ENCODE results near the gene GNA15.
"Not testable (repeated sequence)": the region's sequence is repeated elsewhere in the genome, so short reads cannot be mapped to it uniquely, and the experiment has no call there.

The GNA15 gene

DNA sequence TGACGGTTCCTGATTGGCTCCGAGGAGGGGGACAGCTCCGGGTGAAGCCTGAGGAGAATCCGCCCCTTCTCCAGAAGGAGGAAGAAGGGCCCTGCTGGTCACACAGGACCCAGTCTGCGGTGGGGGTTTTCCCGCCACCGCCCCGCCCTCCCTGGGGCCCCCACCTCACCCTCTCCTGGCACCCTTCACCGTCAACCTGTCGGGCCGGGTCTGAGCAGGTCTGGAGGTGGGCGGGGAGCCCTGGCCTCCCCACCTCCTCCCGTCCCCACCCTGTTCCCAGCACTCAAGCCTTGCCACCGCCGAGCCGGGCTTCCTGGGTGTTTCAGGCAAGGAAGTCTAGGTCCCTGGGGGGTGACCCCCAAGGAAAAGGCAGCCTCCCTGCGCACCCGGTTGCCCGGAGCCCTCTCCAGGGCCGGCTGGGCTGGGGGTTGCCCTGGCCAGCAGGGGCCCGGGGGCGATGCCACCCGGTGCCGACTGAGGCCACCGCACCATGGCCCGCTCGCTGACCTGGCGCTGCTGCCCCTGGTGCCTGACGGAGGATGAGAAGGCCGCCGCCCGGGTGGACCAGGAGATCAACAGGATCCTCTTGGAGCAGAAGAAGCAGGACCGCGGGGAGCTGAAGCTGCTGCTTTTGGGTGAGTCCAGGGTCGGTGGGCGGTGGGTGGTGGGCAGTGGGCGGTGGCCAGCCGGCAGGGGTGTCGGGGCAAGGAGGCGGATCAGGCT is at the start of gene GNA15:
Gene GNA15 (plus strand): TSS at position 73 of the 723 bp plus-strand sequence. CDS start 418 bp downstream, at position 491.
- peak in 1 of 2 donors; percentile 20 for DNase-seq (ENCODE audit: low read depth in 2 of 2)

- no peak for DNase-seq (ENCODE audit: low read depth in 2 of 2)
These were observed 48.1 kb upstream of the GNA15 start for GRCh38 chr19:3087769-3088168.

GRCh38 chr19:3089299-3089855 is 46.5 kb upstream of the GNA15 start:
- DNase-seq (ENCODE audit: low read depth in 2 of 2) = not testable (repeated sequence)

DNA sequence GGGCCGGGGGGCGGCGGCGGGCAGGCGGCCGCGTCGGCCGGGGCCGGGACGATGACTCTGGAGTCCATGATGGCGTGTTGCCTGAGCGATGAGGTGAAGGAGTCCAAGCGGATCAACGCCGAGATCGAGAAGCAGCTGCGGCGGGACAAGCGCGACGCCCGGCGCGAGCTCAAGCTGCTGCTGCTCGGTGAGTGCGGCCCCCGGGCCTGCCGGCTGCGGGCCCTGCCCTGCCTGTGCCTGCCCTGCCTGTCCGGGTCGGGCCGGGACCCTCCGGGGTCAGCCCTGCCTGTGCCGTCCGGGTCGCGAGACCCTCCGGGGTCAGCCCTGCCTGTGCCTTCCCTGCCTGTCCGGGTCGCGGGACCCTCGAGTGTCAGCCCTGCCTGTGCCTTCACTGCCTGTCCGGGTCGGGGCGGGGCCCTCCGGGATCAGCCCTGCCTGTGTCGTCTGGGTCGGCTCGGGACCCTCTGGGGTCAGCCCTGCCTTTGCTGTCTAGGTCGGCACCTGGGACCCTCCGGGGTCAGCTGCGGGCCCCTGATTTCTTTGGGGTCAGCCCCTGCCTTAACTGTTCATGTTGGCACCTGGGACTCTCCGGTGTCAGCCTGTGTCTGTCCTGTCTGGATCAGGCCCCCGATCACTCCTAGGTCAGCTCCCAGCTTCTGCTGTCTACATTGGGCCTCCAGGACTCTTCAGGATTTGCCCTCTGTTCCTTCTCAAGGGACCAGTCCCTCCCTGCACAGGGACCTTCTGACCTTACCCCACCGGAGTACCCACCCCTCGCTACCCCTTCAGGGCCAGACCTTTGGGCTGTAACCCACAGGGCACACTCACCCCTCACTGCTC is 41.0 kb upstream of the GNA15 start:
- DNase-seq (ENCODE audit: low read depth in 2 of 2) = peak in 1 of 2 donors; percentile 22

DNA sequence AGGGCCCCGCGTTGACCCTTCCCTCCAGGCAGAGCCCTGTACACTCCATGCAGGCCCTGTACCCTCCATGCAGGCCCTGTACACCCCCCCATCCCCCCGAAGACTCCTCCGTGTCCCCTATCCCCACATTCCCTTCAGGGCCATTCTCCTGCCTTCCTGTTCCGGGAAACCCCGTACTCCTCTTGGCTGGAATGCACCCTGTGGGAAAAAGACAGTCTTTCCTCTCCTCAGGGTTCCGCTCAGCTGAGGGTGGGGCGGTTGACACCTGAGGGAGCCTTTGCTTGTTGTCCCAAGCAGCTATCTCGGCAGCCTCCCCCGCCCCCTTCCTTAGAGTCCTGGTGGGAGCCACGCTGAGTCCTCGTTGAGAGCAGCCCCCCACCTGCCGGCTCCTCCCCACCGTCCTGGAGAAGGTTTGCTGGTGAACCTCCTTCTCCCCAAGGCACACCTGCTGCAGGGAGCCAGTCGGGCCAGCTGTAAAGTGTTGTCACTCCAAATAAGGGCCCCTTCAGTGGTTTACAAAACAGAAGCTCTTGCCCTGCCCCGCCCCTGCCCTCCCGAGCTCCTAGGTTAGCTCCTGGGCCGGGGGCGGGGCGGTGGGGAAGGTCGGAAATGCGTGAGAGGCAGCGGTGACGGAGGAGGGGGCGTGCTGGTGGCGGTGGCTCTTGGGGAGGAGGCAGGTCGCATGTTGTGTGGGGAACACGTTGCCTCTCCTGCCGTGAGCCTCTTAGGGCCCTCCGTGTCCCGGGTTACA is 40.2 kb upstream of the GNA15 start:
- DNase-seq (ENCODE audit: low read depth in 2 of 2) = peak; percentile 43 to 62

- no peak for DNase-seq (ENCODE audit: low read depth in 2 of 2)
These were observed 39.4 kb upstream of the GNA15 start for GRCh38 chr19:3096267-3096901.

- no peak for DNase-seq (ENCODE audit: low read depth in 2 of 2)
These were observed 38.9 kb upstream of the GNA15 start for GRCh38 chr19:3096902-3097326.

DNA sequence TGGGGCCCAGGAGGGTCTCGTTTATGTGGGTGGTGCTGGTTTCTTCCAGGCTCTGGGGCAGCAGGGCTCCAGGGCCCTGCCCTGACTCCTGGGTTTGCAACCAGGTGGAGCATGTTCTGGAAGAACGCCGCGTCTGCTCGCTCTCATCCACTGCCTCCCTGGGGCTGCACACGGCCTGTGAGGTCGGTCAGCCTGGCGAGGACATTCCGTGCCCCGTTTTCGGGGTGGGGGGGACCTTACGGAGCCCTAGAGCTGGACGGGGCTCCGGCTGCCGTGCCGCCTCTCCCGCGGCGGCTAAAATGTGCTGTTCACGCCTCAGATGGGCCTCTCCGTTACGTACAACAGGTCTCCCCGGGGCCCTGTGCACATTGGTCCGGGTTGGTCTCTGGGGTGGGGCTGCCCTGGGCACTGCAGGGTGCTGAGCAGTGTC is 38.4 kb upstream of the GNA15 start:
- no peak for DNase-seq (ENCODE audit: low read depth in 2 of 2)

DNA sequence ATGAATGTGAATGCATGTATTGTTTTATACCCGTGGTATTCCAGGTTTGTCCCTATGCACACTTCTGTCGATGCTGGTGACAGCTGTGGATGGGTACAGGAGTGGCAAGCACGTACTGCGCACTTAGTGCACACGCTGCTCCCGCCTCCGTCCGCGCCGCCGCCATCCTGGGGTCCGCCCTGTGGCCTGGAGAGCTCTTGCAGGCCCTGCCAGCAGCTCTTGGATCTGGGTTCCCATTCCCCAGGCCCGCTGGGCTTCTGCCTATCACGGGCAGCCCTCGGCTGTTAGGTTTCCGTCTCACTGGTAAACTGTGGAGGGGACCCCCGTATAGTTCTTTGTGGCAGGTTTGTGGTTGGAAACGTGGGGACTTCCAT is 37.7 kb upstream of the GNA15 start:
- DNase-seq (ENCODE audit: low read depth in 2 of 2) = no peak

GRCh38 chr19:3098515-3099346 is 37.1 kb upstream of the GNA15 start:
- DNase-seq (ENCODE audit: low read depth in 2 of 2) = no peak

DNA sequence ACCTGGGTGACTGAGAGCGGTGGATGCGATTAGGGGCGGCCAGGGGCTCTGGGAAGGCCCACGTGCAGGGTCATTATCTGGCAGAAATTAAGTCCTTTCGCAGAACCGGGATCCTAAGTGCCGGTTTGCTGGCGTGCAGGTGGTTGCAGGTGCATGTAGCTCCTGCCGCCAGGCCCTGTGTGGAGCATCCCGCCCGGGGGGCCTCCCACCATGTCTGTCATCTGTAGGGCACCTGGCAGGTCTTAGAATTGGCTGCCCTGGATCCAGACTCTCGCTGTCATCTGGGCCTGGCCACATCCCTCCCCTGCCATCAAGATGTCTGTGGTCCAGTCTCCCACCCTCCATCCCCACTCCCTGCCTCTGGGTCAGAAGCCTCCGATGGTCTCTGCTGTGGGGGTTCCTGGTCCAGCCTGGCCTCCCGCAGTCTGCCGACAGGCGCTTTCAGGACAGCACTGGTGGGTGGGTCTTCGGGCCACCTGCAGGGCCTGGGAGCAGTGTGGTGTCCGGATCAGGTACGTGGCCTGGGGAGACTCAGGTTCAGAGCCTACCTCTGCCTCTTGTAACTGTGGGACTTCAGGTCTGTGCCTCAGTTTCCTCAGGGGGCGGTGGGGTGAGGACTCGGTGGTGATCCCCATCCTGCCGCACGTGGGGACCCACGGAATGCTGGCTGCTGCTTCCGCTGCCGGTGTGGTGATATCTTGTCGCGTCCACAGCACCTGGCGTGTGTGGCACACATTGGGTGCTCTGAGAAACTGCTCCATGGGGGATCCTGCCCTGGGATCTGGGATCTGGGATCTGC is 36.3 kb upstream of the GNA15 start:
- no peak for DNase-seq (ENCODE audit: low read depth in 2 of 2)

DNA sequence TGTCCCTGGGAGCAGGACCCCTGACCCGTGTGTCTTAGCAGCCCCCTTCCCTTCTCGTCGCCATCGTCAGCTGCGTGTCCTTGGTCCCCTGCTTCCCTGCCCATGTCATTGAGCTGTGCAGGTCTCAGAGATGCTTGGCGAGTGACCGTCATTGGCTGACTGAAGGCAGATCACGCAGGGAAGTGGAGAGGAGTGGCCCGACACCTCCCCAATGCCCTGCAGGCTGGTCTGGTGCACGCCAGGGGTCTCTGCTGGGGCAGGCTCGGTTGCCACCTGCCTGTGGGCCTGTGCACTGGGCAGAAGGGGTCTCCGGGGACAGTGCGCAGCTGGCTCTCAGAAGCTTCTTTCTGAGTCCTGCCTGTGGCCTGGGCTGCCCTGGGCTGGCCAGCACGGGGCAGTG is 35.5 kb upstream of the GNA15 start:
- DNase-seq (ENCODE audit: low read depth in 2 of 2) = no peak

DNA sequence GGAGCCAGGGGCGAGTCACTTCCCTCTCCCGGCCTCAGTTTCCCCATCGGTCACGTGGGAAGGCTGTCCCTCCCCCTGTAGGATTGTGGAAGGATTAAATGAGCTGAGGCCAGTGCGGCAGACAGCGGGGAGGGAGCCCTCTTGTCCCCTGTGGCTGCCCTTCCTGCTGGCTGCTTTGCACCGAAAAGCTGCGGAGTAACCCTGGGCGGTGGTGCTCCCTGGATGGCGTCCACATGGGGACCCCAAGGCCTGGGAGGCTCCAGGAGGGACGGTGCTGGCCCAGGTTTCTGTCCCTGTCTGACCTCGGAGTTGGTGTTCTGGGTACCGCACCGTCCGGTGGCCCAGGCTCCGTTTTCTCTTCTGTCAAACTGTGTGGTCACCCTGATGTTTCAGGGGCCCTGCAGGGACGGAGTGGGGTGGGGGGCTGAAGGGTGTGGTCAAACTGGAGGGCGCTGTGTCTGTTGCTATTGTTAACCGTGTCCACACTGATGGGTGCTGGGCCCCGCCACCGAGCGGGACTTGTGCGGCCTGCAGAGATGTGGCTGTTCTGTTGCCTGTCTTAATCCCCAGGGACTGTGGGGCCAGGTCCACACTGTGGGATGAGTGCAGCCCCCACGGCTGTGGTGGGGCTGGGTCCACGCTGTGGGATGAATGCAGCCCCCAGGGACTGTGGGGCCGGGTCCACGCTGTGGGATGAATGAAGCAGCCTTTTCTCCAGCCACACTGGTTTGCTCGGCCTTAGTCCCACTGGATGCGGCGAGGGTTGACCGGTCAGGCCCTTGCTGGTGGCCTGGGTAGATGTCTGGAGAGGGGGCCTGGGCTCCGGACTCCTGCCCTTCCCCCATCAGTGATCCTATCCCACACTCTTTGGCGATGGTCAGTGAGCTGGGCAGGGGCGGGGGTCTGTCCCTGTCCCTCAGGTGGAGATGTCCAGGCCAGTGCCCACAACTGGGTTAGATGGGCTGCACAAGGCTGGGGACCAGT is 34.8 kb upstream of the GNA15 start:
- no peak for DNase-seq (ENCODE audit: low read depth in 2 of 2)

DNA sequence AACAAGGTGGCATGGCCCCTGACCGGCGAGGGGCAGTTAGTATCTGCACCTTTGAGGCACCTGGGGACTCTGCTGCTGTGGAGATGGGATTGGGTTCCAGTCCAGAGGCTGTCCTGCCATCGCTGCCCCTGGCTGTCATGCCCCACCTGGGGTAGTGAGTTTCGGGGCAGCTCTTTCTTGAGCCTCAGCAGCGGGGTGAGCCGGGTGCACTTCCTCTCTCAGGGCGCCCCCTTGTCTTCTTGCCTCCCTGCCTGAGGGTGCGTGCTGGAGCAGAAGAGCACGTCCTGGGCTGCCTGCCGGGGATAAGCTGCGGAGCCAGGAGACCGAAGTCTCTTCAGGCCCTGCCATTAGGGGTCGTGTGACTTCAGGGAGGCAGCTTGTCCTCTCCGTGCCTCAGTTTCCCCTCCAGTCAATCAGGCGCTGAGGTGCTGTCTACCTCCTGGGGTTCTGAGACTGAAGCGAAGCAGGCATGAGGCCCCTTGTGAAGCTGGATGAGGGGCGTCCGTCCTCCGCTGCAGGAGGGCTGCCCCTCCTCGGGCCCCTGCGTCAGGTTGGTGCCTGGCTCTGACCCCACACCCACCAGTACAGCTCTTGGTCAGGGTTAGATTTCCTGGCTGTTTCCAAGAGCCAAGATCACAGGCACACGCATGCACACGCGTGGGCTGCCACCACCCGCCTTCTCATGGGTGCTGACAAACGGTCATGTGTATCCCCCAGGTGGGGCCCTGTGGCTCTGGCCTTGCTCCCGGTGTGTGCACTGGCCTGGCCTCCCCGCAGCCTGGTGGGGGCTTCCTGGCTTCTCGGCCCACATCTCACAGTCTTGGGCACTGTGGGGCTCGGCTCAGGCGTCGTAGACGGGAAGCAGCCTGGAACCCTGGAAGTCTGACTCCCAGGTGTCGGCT is 33.3 kb upstream of the GNA15 start:
- no peak for DNase-seq (ENCODE audit: low read depth in 2 of 2)

DNA sequence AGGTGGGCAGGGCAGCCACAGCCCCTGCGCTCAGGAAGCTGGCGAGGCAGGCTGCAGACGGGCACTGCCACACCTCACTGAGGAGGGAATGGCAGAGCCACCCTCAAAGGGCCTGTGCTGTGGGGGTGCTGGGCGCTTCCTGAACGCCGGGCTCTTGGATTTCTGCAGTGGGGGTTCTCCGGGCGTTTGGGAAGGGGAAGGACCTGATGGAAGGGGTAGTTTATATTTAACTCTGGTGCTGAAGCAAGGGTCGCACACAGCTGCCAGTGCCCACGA is 31.2 kb upstream of the GNA15 start:
- DNase-seq (ENCODE audit: low read depth in 2 of 2) = no peak

- DNase-seq (ENCODE audit: low read depth in 2 of 2) = no peak
These were observed 30.0 kb upstream of the GNA15 start for GRCh38 chr19:3105641-3106508.
